Activated CD8-positive, alpha-beta memory T cell treated with anti-CD3 and anti-CD28 coated beads for 36 hours (primary cell): ENCODE data around the gene SYK. TPM values are rescaled to one million over a fixed set of nuclear protein-coding genes. Genes with fewer than 3 reads are reported as not detected.
"Not testable (repeated sequence)": the region's sequence is repeated elsewhere in the genome, so short reads cannot be mapped to it uniquely, and the experiment has no call there.

Experiments used
- CTCF ChIA-PET: fragments of 350-600 bp; sonication (Branson Sonifier 250); formaldehyde crosslinking; loops from one replicate; lab custom pipeline; 2021; ENCODE audit warnings: antibody characterized with exemption; lab: Charles Lee
- POLR2A ChIA-PET: fragments of 350-600 bp; sonication (Branson Sonifier 250); formaldehyde crosslinking; loops from one replicate; lab custom pipeline; 2021; ENCODE audit warnings: antibody characterized with exemption; lab: Charles Lee
- total RNA-seq, 2 experiments: library from RNA; stranded (reverse); gene quantifications; one replicate each; pipeline ENCODE4 v1.2.3, GENCODE V29; 2021

SYK gene
- under 1 TPM in 1 of 2 experiments, not detected in 1; 0.08 TPM for total RNA-seq

DNA sequence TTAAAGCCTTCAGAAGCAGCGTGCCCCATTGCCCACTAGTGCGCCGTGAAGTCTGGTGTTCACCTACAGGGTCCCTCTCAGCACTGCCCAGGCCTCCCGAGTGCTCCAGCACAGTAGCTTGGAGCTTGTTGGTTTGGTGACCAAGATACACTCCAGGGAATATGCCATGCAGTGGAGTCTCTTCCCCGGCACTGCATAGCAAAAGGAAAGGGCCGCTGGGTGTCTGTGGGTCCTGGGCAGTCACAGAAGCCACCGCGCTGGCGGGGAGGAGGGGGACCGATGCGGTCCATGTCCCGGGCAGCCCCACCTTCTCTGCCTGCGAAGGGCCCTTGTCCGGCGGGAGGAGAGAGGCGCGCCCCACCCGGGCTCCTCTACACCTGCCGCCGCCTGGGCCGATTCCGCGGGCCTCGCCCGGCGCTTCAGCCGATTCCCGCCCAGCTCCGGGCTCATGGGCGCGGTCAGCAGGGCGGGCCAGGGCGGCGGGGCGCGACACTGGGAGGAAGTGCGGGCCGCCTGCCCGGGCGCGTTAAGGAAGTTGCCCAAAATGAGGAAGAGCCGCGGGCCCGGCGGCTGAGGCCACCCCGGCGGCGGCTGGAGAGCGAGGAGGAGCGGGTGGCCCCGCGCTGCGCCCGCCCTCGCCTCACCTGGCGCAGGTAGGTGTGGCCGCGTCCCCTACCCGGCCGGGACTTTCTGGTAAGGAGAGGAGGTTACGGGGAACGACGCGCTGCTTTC is at the start of gene SYK:
Gene SYK, plus strand, starts transcription at position 579 of the 732 bp plus-strand sequence. CDS start 42,080 bp downstream, outside the sequence.
- CTCF ChIA-PET, result no interaction called here

DNA sequence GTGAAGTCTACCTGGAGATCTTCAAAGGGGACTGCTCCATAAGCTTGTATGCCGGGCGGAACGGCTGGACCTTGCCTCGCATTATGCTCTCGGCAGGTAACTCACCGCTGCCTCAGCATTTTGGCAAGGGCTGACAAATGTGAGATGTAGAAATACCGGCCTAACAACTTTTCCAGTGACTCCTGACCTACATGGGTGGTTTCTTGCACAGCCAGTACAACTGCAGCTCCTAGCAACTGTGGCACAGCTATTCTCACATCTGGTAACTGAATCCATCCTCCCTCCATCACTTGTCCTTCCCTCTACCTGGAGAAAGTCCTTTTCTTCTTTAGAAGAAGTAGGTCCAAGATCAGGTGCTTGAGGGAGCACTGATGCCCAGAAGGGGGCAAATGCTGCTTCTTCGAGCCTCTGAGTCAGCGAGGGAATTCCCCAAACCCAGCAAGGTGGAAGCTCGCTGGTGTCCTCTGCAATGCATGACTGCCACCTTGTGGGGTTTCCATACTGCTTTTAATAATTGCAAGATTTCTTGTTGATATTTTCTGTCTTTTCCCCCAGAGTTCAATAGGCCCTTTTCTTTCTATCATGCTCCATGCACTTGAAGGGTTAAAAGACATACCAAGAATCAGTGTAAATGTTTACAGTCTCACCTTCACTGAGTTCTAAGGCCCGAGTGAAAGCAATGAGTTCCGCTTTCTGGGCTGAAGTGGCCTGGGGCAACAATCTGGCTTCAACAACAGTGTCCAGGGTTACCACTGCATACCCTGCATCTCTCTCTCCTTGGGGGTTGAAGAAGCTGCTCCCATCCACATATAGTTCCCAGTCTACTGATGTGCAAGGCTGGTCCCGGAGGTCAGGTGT is 45.9 kb upstream of the SYK start:
- CTCF ChIA-PET, result interaction anchor here (1.2 kb wide), 1 partner anchor 437 kb away, joined by 3 read pairs; no protein-coding TSS in a partner anchor

More for the DNA sequence above, at the start of gene SYK:
- POLR2A ChIA-PET, result interaction anchor here (0.5 kb wide), 1 partner anchor 93 kb away, joined by 3 read pairs; no protein-coding TSS in a partner anchor

DNA sequence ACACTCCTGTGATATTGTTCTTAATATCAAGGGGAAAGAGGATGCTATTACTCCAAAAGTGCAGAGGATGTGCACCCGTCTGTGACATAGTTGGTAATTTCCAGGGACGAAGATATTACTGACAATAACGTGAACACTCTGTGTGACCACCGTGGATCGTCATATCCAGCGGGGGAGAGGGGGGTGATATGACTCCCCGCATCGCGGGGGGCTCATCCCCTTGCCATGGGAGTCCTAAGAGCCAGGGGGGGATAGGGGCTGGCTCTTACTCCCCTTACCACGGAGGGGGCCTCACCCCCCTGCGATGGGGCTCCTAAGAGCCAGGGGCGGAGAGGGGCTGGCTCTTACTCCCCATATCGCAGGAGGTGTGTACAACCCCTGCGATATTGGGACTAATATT is 41.0 kb upstream of the SYK start:
- POLR2A ChIA-PET, CTCF ChIA-PET: not testable (repeated sequence)

More for the DNA sequence above, 45.9 kb upstream of the SYK start:
- POLR2A ChIA-PET, result not testable (repeated sequence)

DNA sequence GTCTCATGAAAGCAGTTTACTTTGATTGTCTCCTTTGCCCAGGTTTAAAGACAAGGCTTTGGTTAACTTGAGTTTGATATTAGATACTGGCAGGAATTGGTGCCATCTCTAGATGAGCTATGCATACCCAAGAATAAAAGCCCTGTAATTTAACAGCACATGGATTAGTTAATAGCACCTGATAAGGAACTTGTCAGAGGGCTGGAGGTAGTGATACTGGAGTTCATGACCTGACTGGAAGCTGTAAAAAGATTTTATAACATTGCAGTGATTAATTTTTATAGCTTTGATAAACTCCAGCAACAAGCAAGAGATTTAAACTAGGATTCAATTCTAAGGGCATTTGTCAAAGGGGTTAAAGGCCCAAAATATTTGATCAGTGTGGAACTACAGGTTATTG is 34.9 kb upstream of the SYK start:
- POLR2A ChIA-PET, result no interaction called here
- CTCF ChIA-PET, result no interaction called here

- CTCF ChIA-PET, result no interaction called here
- POLR2A ChIA-PET, result no interaction called here
Measured at GRCh38 chr9:90767523-90768100, 34.0 kb upstream of the SYK start.

GRCh38 chr9:90770182-90770738 is 31.4 kb upstream of the SYK start:
- ChIA-PET POLR2A (no interaction called here), CTCF (no interaction called here)

- ChIA-PET CTCF (no interaction called here), POLR2A (no interaction called here)
Measured at GRCh38 chr9:90770927-90771326, 30.7 kb upstream of the SYK start.

GRCh38 chr9:90772386-90772785 is 29.2 kb upstream of the SYK start:
- POLR2A ChIA-PET, result no interaction called here
- CTCF ChIA-PET, result no interaction called here

- POLR2A ChIA-PET, result no interaction called here
- CTCF ChIA-PET, result no interaction called here
Measured at GRCh38 chr9:90773617-90774016, 28.0 kb upstream of the SYK start.

GRCh38 chr9:90774071-90774470 is 27.5 kb upstream of the SYK start:
- ChIA-PET POLR2A (no interaction called here), CTCF (no interaction called here)

DNA sequence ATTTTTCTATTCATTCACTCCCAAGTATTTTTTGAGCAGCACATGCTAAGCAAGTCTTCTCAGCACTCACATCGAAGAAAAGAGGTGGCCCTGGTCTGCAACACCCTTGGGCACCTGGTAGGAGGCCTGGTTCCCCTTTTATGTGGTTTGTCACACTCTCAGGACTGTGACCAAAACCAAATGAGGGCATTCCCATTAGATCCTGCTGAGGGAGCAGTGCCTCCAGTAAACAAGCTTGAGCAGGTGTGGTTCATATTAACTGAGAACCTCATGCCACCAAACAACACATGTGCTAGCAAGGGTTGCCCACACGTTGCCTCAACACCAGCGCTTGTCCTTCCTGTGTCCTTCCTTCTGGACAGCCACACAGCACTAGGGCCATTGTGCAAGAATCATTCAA is 26.9 kb upstream of the SYK start:
- POLR2A ChIA-PET, result no interaction called here
- CTCF ChIA-PET, result no interaction called here

- CTCF ChIA-PET, result no interaction called here
- POLR2A ChIA-PET, result no interaction called here
Measured at GRCh38 chr9:90775657-90776056, 26.0 kb upstream of the SYK start.

DNA sequence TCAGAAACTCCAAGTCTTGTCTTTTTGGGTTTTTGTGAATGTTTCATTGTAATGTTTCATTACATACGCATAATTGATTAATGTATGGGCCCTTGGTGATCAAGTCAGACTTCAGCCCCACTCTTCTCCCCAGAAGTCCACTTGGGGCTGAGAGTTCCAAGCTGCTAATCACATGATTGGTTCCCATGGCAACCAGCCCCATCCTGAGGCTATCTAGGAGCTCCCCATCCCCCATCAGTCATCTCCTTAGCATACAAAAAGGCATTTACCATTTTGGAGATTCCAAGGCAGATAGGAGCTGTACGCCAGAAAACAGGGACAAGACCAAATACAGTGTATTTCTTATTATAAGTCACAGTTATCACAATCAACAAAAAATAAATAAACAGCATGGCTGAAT is 22.9 kb upstream of the SYK start:
- ChIA-PET CTCF (no interaction called here), POLR2A (no interaction called here)

- POLR2A ChIA-PET, result no interaction called here
Measured at GRCh38 chr9:90783552-90783951, 18.1 kb upstream of the SYK start.

DNA sequence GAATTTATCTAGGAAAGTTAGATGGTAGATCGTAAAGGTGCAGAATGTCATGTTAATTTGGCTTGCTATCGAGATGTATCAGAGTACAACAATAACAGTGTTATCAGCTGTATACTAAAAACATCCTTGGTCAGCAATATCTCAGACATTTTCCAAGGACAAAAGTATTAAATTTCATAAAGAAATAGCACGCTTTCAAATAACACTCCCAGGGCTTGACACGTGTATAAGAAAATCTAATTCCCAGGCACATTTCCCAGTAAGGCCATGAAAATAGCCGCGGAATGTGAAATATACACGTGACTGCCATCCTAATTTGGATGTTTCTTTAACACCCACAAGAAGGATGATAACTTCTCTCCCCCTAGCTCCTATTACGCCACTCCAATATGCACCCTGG is 17.7 kb upstream of the SYK start:
- CTCF ChIA-PET, result no interaction called here
- POLR2A ChIA-PET, result no interaction called here

More at GRCh38 chr9:90783552-90783951, 18.1 kb upstream of the SYK start:
- CTCF ChIA-PET, result no interaction called here

- POLR2A ChIA-PET, result no interaction called here
- CTCF ChIA-PET, result no interaction called here
Measured at GRCh38 chr9:90787771-90788460, 13.7 kb upstream of the SYK start.

DNA sequence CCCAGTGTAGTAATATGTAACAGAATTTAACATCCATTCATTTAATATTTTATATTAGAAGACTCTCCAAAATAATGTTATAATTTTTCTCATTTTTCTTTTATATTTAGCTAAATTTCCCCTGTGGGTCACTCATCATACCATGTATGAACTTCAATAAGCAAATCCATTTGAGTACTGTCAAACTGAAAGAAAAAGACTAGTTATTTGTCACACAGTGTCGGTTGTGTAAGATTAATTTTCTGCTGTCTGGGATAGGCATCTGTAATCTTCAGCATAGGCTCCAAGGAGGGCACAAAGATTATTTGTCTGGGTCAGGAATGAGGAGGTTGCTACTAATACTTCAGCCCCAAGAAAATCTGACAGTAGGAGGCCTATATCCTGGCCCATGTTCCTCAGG is 13.1 kb upstream of the SYK start:
- POLR2A ChIA-PET, CTCF ChIA-PET: not testable (repeated sequence)

DNA sequence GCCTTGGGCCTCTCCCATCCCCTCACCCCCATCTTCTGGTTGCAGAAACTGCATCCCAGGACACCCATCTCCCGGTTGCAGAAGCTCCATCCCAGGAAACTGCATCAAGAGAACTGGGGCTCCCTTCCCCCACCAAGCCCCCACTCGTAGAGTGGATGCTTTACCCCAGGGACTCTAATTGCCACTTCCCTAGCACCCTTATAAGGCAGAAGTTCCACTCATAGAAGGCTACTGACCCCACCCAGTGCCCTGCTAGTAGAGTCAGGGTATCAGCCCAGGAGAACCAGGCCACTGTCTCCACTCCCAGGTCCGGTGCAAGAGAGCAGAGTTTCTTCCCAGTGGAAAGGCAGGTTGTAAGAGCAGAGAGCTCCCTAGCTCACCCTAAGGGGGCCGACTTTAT is 12.2 kb upstream of the SYK start:
- POLR2A ChIA-PET, result no interaction called here
- CTCF ChIA-PET, result no interaction called here

GRCh38 chr9:90789862-90790261 is 11.8 kb upstream of the SYK start:
- POLR2A ChIA-PET, result no interaction called here

More at GRCh38 chr9:90789862-90790261, 11.8 kb upstream of the SYK start:
- CTCF ChIA-PET, result no interaction called here
